Skeletal muscle satellite cell (primary cell): ENCODE measurements around the gene NIPAL4.

Experiments
- H3K27me3 ChIP-seq: 2 replicates; pipeline ENCODE4 v1.7.0; 2013; ENCODE audit warnings: low read length; ENCODE audit not compliant: control insufficient read depth, insufficient read depth
- H3K36me3 ChIP-seq: 2 replicates; pipeline ENCODE4 v1.7.0; 2013; ENCODE audit warnings: mild to moderate bottlenecking, control low read depth, low read length; ENCODE audit not compliant: insufficient read depth
- H3K4me1 ChIP-seq: 2 replicates; pipeline ENCODE4 v1.7.0; 2013; ENCODE audit warnings: low read length; ENCODE audit not compliant: control insufficient read depth, insufficient read depth
- H3K4me2 ChIP-seq: 2 replicates; pipeline ENCODE4 v1.7.0; 2013; ENCODE audit warnings: mild to moderate bottlenecking, low read length
- H3K4me3 ChIP-seq: 2 replicates; pipeline ENCODE4 v1.7.0; 2013; ENCODE audit warnings: low read length
- H3K9ac ChIP-seq: 2 replicates; pipeline ENCODE4 v1.7.0; 2013; ENCODE audit warnings: mild to moderate bottlenecking, low read depth, low read length, moderate library complexity
- H3K9me3 ChIP-seq: replicated peaks from 2 replicates; pipeline ENCODE4 v1.7.0; 2013; ENCODE audit warnings: mild to moderate bottlenecking, control low read depth, low read length

Gene NIPAL4

GRCh38 chr5:157449011-157449723 lies 10.8 kb upstream of the NIPAL4 start:
- H3K4me2 ChIP-seq: no peak overlapping the region
- no peaks in the 10 kb centered on the region for H3K36me3 ChIP-seq
- no peaks in the 10 kb centered on the region for H3K9me3 ChIP-seq
- no peaks in the 10 kb centered on the region for H3K27me3 ChIP-seq
- no peak overlapping the region for H3K4me3 ChIP-seq
- H3K4me1 ChIP-seq: peaks cover 3% of the 10 kb centered on the region
- no peak overlapping the region for H3K9ac ChIP-seq

- Histone ChIP-seq H3K9me3 (no peaks in the 10 kb centered on the region), H3K36me3 (no peaks in the 10 kb centered on the region), H3K4me3 (no peak overlapping the region), H3K9ac (no peak overlapping the region), H3K4me1 (peaks cover 3% of the 10 kb centered on the region), H3K27me3 (no peaks in the 10 kb centered on the region), H3K4me2 (no peak overlapping the region)
These were observed 10.0 kb upstream of the NIPAL4 start for GRCh38 chr5:157450024-157450423.

GRCh38 chr5:157451806-157452205 lies 8.2 kb upstream of the NIPAL4 start:
- Histone ChIP-seq H3K4me3 (no peak overlapping the region), H3K9me3 (no peaks in the 10 kb centered on the region), H3K9ac (no peak overlapping the region), H3K4me2 (no peak overlapping the region), H3K4me1 (peaks cover 3% of the 10 kb centered on the region), H3K27me3 (no peaks in the 10 kb centered on the region), H3K36me3 (no peaks in the 10 kb centered on the region)

- H3K4me3 ChIP-seq: no peak overlapping the region
- no peak overlapping the region for H3K4me2 ChIP-seq
- no peak overlapping the region for H3K9ac ChIP-seq
- H3K36me3 ChIP-seq: no peaks in the 10 kb centered on the region
- H3K27me3 ChIP-seq: no peaks in the 10 kb centered on the region
- H3K9me3 ChIP-seq: no peaks in the 10 kb centered on the region
- H3K4me1 ChIP-seq: peaks cover 2% of the 10 kb centered on the region
These were observed 5.7 kb upstream of the NIPAL4 start for GRCh38 chr5:157454273-157454672.

- Histone ChIP-seq H3K27me3 (no peaks in the 10 kb centered on the region), H3K4me3 (no peak overlapping the region), H3K9ac (no peak overlapping the region), H3K9me3 (no peaks in the 10 kb centered on the region), H3K4me2 (no peak overlapping the region), H3K36me3 (no peaks in the 10 kb centered on the region), H3K4me1 (peaks cover under 1% of the 10 kb centered on the region)
These were observed 5.0 kb upstream of the NIPAL4 start for GRCh38 chr5:157455057-157455456.

GRCh38 chr5:157456301-157456700 lies 3.7 kb upstream of the NIPAL4 start:
- H3K4me2 ChIP-seq: no peak overlapping the region
- peaks cover 4% of the 10 kb centered on the region for H3K4me1 ChIP-seq
- no peak overlapping the region for H3K4me3 ChIP-seq
- H3K27me3 ChIP-seq: no peaks in the 10 kb centered on the region
- H3K9me3 ChIP-seq: no peaks in the 10 kb centered on the region
- no peak overlapping the region for H3K9ac ChIP-seq
- H3K36me3 ChIP-seq: no peaks in the 10 kb centered on the region

GRCh38 chr5:157457391-157457790 lies 2.6 kb upstream of the NIPAL4 start:
- no peak overlapping the region for H3K4me2 ChIP-seq
- no peaks in the 10 kb centered on the region for H3K27me3 ChIP-seq
- no peaks in the 10 kb centered on the region for H3K36me3 ChIP-seq
- H3K4me3 ChIP-seq: no peak overlapping the region
- no peaks in the 10 kb centered on the region for H3K9me3 ChIP-seq
- no peak overlapping the region for H3K9ac ChIP-seq
- peaks cover 4% of the 10 kb centered on the region for H3K4me1 ChIP-seq

GRCh38 chr5:157458835-157459234 lies 1.2 kb upstream of the NIPAL4 start:
- H3K9me3 ChIP-seq: no peaks in the 10 kb centered on the region
- no peaks in the 10 kb centered on the region for H3K36me3 ChIP-seq
- no peak overlapping the region for H3K4me2 ChIP-seq
- peaks cover 14% of the 10 kb centered on the region for H3K4me1 ChIP-seq
- no peak overlapping the region for H3K4me3 ChIP-seq
- H3K9ac ChIP-seq: no peak overlapping the region
- no peaks in the 10 kb centered on the region for H3K27me3 ChIP-seq

- Histone ChIP-seq H3K4me1 (peaks cover 26% of the 10 kb centered on the region), H3K4me3 (no peak overlapping the region), H3K27me3 (no peaks in the 10 kb centered on the region), H3K36me3 (no peaks in the 10 kb centered on the region), H3K9me3 (no peaks in the 10 kb centered on the region), H3K4me2 (no peak overlapping the region), H3K9ac (no peak overlapping the region)
These were observed 1.1 kb downstream of the NIPAL4 start for GRCh38 chr5:157460921-157461792.

- H3K36me3 ChIP-seq: no peaks in the 10 kb centered on the region
- no peaks in the 10 kb centered on the region for H3K9me3 ChIP-seq
- H3K4me2 ChIP-seq: no peak overlapping the region
- H3K4me1 ChIP-seq: peaks cover 26% of the 10 kb centered on the region
- no peak overlapping the region for H3K4me3 ChIP-seq
- no peaks in the 10 kb centered on the region for H3K27me3 ChIP-seq
- no peak overlapping the region for H3K9ac ChIP-seq
These were observed 3.1 kb downstream of the NIPAL4 start for GRCh38 chr5:157463081-157463480.

- peaks cover 26% of the 10 kb centered on the region for H3K4me1 ChIP-seq
- H3K27me3 ChIP-seq: no peaks in the 10 kb centered on the region
- H3K36me3 ChIP-seq: no peaks in the 10 kb centered on the region
- peak overlapping the region; percentile 11 for H3K4me3 ChIP-seq
- H3K9ac ChIP-seq: peak overlapping the region; percentile 30
- no peaks in the 10 kb centered on the region for H3K9me3 ChIP-seq
- H3K4me2 ChIP-seq: peak overlapping the region; percentile 63
These were observed 3.9 kb downstream of the NIPAL4 start for GRCh38 chr5:157463621-157464518.
